Left lung (tissue), 10 donors: ENCODE data around the gene AFF2. TPM values are rescaled to one million over a fixed set of nuclear protein-coding genes. Genes with fewer than 3 reads are reported as not detected.

Experiments used
- ATAC-seq: fragments of 200-7000 bp; cut with Tn5 transposase; one replicate; pipeline ENCODE4 v1.9.1; 2020; ENCODE audit warnings: moderate library complexity
- DNase-seq, 4 donors: peaks; one replicate each; pipeline ENCODE4 v3.0.0-alpha.2; 2013 to 2020
- H3K27ac ChIP-seq, 2 donors: fragments of 200-600 bp; sonication (generic) in 1 of 2; one replicate each; pipeline versions ENCODE4 v1.5.0 to v1.8.0; 2020 to 2021
- H3K27me3 ChIP-seq, 2 donors: fragments of 200-600 bp; sonication (generic) in 1 of 2; one replicate each; pipeline versions ENCODE4 v1.5.0 to v1.8.0; 2020 to 2021
- H3K36me3 ChIP-seq, 2 donors: fragments of 200-600 bp; sonication (generic) in 1 of 2; one replicate each; pipeline versions ENCODE4 v1.5.0 to v1.8.0; 2020 to 2021
- H3K4me1 ChIP-seq, 2 donors: fragments of 200-600 bp; one replicate each; pipeline ENCODE4 v1.8.0; 2021
- H3K4me3 ChIP-seq, 2 donors: fragments of 200-600 bp; sonication (generic) in 1 of 2; one replicate each; pipeline versions ENCODE4 v1.5.0 to v1.8.0; 2020 to 2021; ENCODE audit warnings: mild to moderate bottlenecking in 1 of 2
- H3K9me3 ChIP-seq, 2 donors: fragments of 200-600 bp; sonication (generic) in 1 of 2; one replicate each; pipeline versions ENCODE4 v1.5.0 to v1.8.0; 2020 to 2021
- intact Hi-C, 2 donors: fragments of 100-400 bp; cut with DNase I; formaldehyde crosslinking; loops; one replicate each; pipeline versions ENCODE4 v1.11.2 to v1.14.2; 2022
- polyA plus RNA-seq, 6 donors: library from polyadenylated mRNA; unstranded; fragments of 120-200 nt; gene quantifications; one replicate each; pipeline ENCODE4 v1.2.1, GENCODE V29; 2013; ENCODE audit not compliant: insufficient read length in 6 of 6
- total RNA-seq, 2 donors: library from RNA; stranded (reverse); fragmentation: NEBNext Ultra II Directional; extraction: Animal tissue kit (Norgen Biotek cat#: 25700); gene quantifications; one replicate each; pipeline ENCODE4 v1.2.1, GENCODE V29; 2021
- TF ChIP-seq, protein P1 (sequence below), 2 donors: fragments of 200-600 bp; sonication (generic) in 1 of 2; IDR thresholded peaks; one replicate each; pipeline versions ENCODE4 v1.5.0 to v1.8.0; 2021; ENCODE audit warnings: antibody characterized with exemption in 2 of 2
- donor health status: DM: no; HTN: yes; CAD: no.
- donor health status: DM: no; HTN: no; CAD: no.

The AFF2 gene
- total and polyA plus RNA-seq, 8 donors = 4.8 to 10.2 (median 5.7) TPM

DNA sequence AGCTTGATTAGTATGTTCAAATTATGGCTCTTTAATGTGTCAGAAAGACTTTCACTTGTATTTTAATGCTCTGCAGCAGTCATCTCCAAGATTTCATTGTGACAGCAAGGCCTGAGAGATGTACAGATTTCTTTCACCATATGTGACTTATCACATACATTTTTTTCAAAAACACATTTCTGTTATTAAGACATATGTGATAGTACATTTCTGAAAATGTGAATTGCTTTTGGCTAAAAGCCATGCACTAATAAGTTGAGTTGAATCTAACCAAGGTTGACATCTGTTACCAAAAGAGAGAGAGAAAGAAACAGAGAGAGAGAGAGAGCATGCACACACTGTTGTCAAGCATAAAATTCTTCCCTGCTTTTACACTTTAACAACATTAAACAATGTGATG is 409.3 kb downstream of the AFF2 start:
- DNase-seq (no peak), ATAC-seq (no peak)
- Histone ChIP-seq H3K4me1 (no peaks in the 10 kb centered on the region), H3K9me3 (no peaks in the 10 kb centered on the region), H3K27ac (no peak overlapping the region), H3K27me3 (no peaks in the 10 kb centered on the region), H3K4me3 (no peak overlapping the region), H3K36me3 (no peaks in the 10 kb centered on the region)
- TF ChIP-seq, protein P1, sequence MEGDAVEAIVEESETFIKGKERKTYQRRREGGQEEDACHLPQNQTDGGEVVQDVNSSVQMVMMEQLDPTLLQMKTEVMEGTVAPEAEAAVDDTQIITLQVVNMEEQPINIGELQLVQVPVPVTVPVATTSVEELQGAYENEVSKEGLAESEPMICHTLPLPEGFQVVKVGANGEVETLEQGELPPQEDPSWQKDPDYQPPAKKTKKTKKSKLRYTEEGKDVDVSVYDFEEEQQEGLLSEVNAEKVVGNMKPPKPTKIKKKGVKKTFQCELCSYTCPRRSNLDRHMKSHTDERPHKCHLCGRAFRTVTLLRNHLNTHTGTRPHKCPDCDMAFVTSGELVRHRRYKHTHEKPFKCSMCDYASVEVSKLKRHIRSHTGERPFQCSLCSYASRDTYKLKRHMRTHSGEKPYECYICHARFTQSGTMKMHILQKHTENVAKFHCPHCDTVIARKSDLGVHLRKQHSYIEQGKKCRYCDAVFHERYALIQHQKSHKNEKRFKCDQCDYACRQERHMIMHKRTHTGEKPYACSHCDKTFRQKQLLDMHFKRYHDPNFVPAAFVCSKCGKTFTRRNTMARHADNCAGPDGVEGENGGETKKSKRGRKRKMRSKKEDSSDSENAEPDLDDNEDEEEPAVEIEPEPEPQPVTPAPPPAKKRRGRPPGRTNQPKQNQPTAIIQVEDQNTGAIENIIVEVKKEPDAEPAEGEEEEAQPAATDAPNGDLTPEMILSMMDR (IDR thresholded peaks at IDR 0.05) = no peak
- intact Hi-C loops = no loop called here

DNA sequence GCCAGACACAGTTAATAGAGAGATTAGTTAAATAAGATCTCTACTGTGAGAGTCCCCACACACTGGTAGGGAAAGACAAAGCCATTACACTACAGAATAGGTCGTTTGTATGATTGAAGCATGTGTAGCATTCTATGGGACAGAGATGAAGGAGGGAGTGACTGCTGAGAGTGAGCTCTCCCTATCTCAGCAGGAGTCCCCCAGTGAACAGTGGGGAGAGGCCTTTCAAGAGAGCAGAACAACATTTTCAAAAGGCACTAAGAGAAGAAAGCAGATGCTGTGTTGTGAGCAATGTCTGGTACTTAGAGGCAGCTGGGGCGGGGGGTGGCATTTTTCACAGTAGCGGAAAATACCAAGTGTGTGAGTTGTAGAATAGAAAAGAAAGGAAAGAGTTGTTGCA is 413.6 kb downstream of the AFF2 start:
- Histone ChIP-seq H3K36me3 (no peaks in the 10 kb centered on the region), H3K9me3 (no peaks in the 10 kb centered on the region), H3K4me3 (no peak overlapping the region), H3K4me1 (no peaks in the 10 kb centered on the region), H3K27me3 (no peaks in the 10 kb centered on the region), H3K27ac (no peak overlapping the region)
- no peak for ATAC-seq
- DNase-seq = no peak
- TF ChIP-seq, protein P1 (IDR thresholded peaks at IDR 0.05) = no peak
- intact Hi-C loops = no loop called here

DNA sequence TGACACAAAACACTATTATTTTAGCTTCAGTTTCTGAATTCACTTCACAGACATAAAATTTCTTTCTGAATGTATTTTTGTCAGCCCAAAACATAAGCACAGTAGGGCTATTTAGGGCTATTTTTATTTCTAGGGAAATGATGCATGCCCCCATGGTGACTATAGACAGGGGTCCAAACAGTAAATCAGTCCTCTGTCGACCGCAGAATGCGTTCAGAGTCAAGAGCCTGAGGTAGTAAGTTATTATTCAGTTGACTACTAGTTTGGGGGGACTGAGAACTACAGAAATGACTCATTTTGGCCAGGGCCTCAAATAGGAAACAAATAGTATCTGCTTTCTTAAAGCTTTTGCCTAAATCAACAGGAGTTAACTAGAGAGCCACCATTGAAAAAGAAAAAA is 414.4 kb downstream of the AFF2 start:
- H3K27me3 ChIP-seq = no peaks in the 10 kb centered on the region
- DNase-seq (no peak), ATAC-seq (no peak)
- intact Hi-C loops = no loop called here
- no peaks in the 10 kb centered on the region for H3K9me3 ChIP-seq
- TF ChIP-seq, protein P1 (IDR thresholded peaks at IDR 0.05) = no peak
- no peak overlapping the region for H3K4me3 ChIP-seq
- no peak overlapping the region for H3K27ac ChIP-seq
- H3K4me1 ChIP-seq = no peaks in the 10 kb centered on the region
- no peaks in the 10 kb centered on the region for H3K36me3 ChIP-seq

DNA sequence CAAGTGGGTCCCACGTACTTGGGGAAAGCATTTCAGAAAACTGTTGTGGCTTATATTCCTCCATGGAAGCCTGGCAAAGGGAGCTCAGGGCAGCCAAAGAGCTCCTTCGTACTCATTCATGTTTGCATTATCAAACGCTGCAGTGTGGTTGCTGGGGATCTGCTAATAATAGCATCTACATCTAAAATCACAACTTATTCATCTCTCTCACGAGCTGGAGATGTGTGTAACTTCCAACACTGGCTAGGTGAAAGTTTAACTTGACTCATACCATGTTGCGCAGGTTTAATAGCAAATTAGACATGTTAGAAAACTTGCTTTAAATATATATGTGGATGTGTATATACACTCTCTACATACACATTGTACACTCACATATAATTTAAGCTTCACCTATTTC is 415.1 kb downstream of the AFF2 start:
- ATAC-seq (no peak), DNase-seq (no peak)
- Histone ChIP-seq H3K27me3 (no peaks in the 10 kb centered on the region), H3K4me1 (no peaks in the 10 kb centered on the region), H3K9me3 (no peaks in the 10 kb centered on the region), H3K36me3 (no peaks in the 10 kb centered on the region), H3K27ac (no peak overlapping the region), H3K4me3 (no peak overlapping the region)
- TF ChIP-seq, protein P1 (IDR thresholded peaks at IDR 0.05) = no peak
- intact Hi-C loops = no loop called here

DNA sequence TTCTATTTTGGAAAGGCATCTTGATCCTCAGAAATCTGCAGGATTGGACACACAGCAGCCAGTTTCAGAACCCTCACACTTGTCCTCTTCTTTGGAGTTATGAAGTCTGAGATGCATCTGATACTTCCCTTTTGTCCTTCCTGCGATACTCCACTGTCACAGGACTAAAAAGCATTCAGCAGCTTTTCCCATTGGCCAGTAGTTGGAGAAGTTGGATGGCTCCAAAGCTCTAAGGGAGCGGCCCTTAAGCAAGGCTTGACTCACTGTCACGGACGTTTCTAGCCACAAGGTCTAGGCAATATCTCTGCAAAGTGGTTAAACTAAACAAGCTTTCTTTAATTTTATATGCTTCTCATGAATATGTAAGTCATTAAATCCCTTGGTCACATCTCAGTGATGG is 417.0 kb downstream of the AFF2 start:
- Histone ChIP-seq H3K9me3 (no peaks in the 10 kb centered on the region), H3K27me3 (no peaks in the 10 kb centered on the region), H3K27ac (no peak overlapping the region), H3K4me3 (no peak overlapping the region), H3K4me1 (no peaks in the 10 kb centered on the region), H3K36me3 (no peaks in the 10 kb centered on the region)
- TF ChIP-seq, protein P1 (IDR thresholded peaks at IDR 0.05) = no peak
- intact Hi-C loops = no loop called here
- ATAC-seq (no peak), DNase-seq (no peak)
